Upper lobe of left lung (tissue), 4 donors: ENCODE results near the gene ANKS1B.

Experiments
- POLR2A ChIP-seq, 4 donors: fragments of 450-650 bp; IDR thresholded peaks; one replicate each; pipeline ENCODE4 v1.5.1; 2016 to 2017; ENCODE audit warnings: antibody characterized with exemption in 4 of 4, mild to moderate bottlenecking in 2 of 4
- POLR2AphosphoS5 ChIP-seq, 2 donors: sonication (generic); formaldehyde crosslinking; IDR thresholded peaks; one replicate each; pipeline ENCODE4 v1.5.1; 2017; ENCODE audit warnings: antibody characterized with exemption in 2 of 2
- TF ChIP-seq, protein P1 (sequence below), 6 experiments: fragments of 450-650 bp in 4 of 6; fragments of 200-600 bp in 2 of 6; sonication (generic) in 2 of 6; IDR thresholded peaks; one replicate each; pipeline ENCODE4 v1.5.1; 2016 to 2019; ENCODE audit warnings: antibody characterized with exemption in 6 of 6

- TF ChIP-seq, protein P1, sequence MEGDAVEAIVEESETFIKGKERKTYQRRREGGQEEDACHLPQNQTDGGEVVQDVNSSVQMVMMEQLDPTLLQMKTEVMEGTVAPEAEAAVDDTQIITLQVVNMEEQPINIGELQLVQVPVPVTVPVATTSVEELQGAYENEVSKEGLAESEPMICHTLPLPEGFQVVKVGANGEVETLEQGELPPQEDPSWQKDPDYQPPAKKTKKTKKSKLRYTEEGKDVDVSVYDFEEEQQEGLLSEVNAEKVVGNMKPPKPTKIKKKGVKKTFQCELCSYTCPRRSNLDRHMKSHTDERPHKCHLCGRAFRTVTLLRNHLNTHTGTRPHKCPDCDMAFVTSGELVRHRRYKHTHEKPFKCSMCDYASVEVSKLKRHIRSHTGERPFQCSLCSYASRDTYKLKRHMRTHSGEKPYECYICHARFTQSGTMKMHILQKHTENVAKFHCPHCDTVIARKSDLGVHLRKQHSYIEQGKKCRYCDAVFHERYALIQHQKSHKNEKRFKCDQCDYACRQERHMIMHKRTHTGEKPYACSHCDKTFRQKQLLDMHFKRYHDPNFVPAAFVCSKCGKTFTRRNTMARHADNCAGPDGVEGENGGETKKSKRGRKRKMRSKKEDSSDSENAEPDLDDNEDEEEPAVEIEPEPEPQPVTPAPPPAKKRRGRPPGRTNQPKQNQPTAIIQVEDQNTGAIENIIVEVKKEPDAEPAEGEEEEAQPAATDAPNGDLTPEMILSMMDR (IDR thresholded peaks at IDR 0.05) = no peak
- no peak for TF ChIP-seq POLR2A (IDR thresholded peaks at IDR 0.05)
- no peak for TF ChIP-seq POLR2AphosphoS5 (IDR thresholded peaks at IDR 0.05)
Measured at GRCh38 chr12:99195474-99195873, 789.3 kb downstream of the ANKS1B start.
